Osteocyte (in vitro differentiated cells): ENCODE results near the gene CDK16. TPM values are rescaled to one million over a fixed set of nuclear protein-coding genes. Genes with fewer than 3 reads are reported as not detected.

Experiments used
- total RNA-seq: library from RNA; stranded (reverse); gene quantifications from 2 replicates; pipeline ENCODE4 v1.2.1, GENCODE V29; 2021

The CDK16 gene
- total RNA-seq, 1 donor from 2014 or later, result 174 TPM

Other genes with a start within 250 kb of the CDK16 start
- 0.18 TPM in 1 of 2 replicates, not detected in the other for gene RGN, start 140.2 kb upstream of the CDK16 start, total RNA-seq
- gene NDUFB11, start 74.0 kb upstream of the CDK16 start, total RNA-seq, result 79.8 and 83.6 TPM in 2 replicates
- gene RBM10, start 73.5 kb upstream of the CDK16 start, total RNA-seq, result 36.9 and 37.6 TPM in 2 replicates
- gene UBA1, start 24.9 kb upstream of the CDK16 start, total RNA-seq, result 347 and 350 TPM in 2 replicates
- gene USP11, start 14.3 kb downstream of the CDK16 start, total RNA-seq, result 194 and 203 TPM in 2 replicates
- gene ZNF157, start 151.9 kb downstream of the CDK16 start, total RNA-seq, result 0.13 and 0.16 TPM in 2 replicates